IMR-90 (cell line): ENCODE results near the gene PIK3C3.

Source experiments
- BHLHE40 ChIP-seq: fragments of 150-350 bp; IDR thresholded peaks from 2 replicates; pipeline ENCODE4 v1.6.1; 2016; ENCODE audit warnings: mild to moderate bottlenecking, low read depth, low read length
- CEBPB ChIP-seq: IDR thresholded peaks from 2 replicates; pipeline ENCODE4 v1.6.1; 2012; ENCODE audit warnings: low read depth, low read length, improper control_type of control experiment
- CTCF ChIP-seq: conservative IDR thresholded peaks from 2 replicates; pipeline ENCODE4 v1.5.1; 2012; ENCODE audit warnings: mild to moderate bottlenecking, low read depth, low read length, improper control_type of control experiment
- FOS ChIP-seq: fragments of 150-350 bp; IDR thresholded peaks from 2 replicates; pipeline ENCODE4 v1.6.1; 2016; ENCODE audit warnings: low read depth, low read length
- MXI1 ChIP-seq: IDR thresholded peaks from 2 replicates; pipeline ENCODE4 v1.6.1; 2012; ENCODE audit warnings: low read depth, mild to moderate bottlenecking, low read length, moderate library complexity, borderline replicate concordance
- NFE2L2 ChIP-seq: fragments of 150-350 bp; IDR thresholded peaks from 2 replicates; pipeline ENCODE4 v1.6.1; 2016; ENCODE audit warnings: low read depth, mild to moderate bottlenecking, low read length
- POLR2A ChIP-seq: IDR thresholded peaks from 2 replicates; pipeline ENCODE4 v1.6.1; 2012; ENCODE audit warnings: mild to moderate bottlenecking, low read depth, low read length
- RAD21 ChIP-seq: IDR thresholded peaks from 2 replicates; pipeline ENCODE4 v1.6.1; 2012; ENCODE audit warnings: low read length, improper control_type of control experiment
- RCOR1 ChIP-seq: IDR thresholded peaks from 2 replicates; pipeline ENCODE4 v1.6.1; 2012; ENCODE audit warnings: mild to moderate bottlenecking, low read length, improper control_type of control experiment; ENCODE audit not compliant: insufficient replicate concordance
- RFX5 ChIP-seq: IDR thresholded peaks from 2 replicates; pipeline ENCODE4 v1.8.0; 2012; ENCODE audit warnings: low read depth, mild to moderate bottlenecking, low read length, moderate library complexity
- SMC3 ChIP-seq: fragments of 150-350 bp; IDR thresholded peaks from 2 replicates; pipeline ENCODE4 v1.6.1; 2016; ENCODE audit warnings: low read depth, mild to moderate bottlenecking, antibody characterized with exemption, low read length, moderate library complexity
- USF2 ChIP-seq: fragments of 150-350 bp; IDR thresholded peaks from 2 replicates; pipeline ENCODE4 v1.6.1; 2017; ENCODE audit warnings: mild to moderate bottlenecking, antibody characterized with exemption, low read length, low read depth

- TF ChIP-seq RAD21 (no peak), USF2 (no peak), CTCF (no peak), CEBPB (no peak), POLR2A (no peak), FOS (no peak), SMC3 (no peak), BHLHE40 (no peak), NFE2L2 (no peak), RFX5 (no peak), MXI1 (no peak), RCOR1 (no peak)
Measured at GRCh38 chr18:42067518-42067917, 112.5 kb downstream of the PIK3C3 start.
